NCI-H2081 treated with DMSO at 0.1 percent for 48 hours (cell line): ENCODE measurements around the gene DCLK1.

ENCODE experiments used
- DNase-seq: peaks from one replicate; lab custom pipeline; 2025; lab: John Stamatoyannopoulos, UW

Gene DCLK1

GRCh38 chr13:35747594-35747993 lies 383.6 kb downstream of the DCLK1 start:
- DNase-seq: no peak

GRCh38 chr13:35744566-35745178 lies 386.5 kb downstream of the DCLK1 start:
- no peak for DNase-seq

GRCh38 chr13:35744144-35744543 lies 387.0 kb downstream of the DCLK1 start:
- no peak for DNase-seq

GRCh38 chr13:35743165-35743564 lies 388.0 kb downstream of the DCLK1 start:
- no peak for DNase-seq

- DNase-seq: no peak
Measured at GRCh38 chr13:35741657-35742056, 389.5 kb downstream of the DCLK1 start.

GRCh38 chr13:35736876-35737275 lies 394.3 kb downstream of the DCLK1 start:
- DNase-seq: no peak

GRCh38 chr13:35733827-35734226 lies 397.4 kb downstream of the DCLK1 start:
- no peak for DNase-seq

GRCh38 chr13:35732565-35732964 lies 398.6 kb downstream of the DCLK1 start:
- no peak for DNase-seq

- DNase-seq: no peak
Measured at GRCh38 chr13:35731471-35731870, 399.7 kb downstream of the DCLK1 start.

GRCh38 chr13:35729926-35730627 lies 401.1 kb downstream of the DCLK1 start:
- no peak for DNase-seq

- no peak for DNase-seq
Measured at GRCh38 chr13:35727881-35728280, 403.3 kb downstream of the DCLK1 start.

- DNase-seq: no peak
Measured at GRCh38 chr13:35724446-35724845, 406.7 kb downstream of the DCLK1 start.

- DNase-seq: no peak
Measured at GRCh38 chr13:35723821-35724220, 407.4 kb downstream of the DCLK1 start.

GRCh38 chr13:35723053-35723461 lies 408.1 kb downstream of the DCLK1 start:
- no peak for DNase-seq

- no peak for DNase-seq
Measured at GRCh38 chr13:35722458-35723052, 408.6 kb downstream of the DCLK1 start.

GRCh38 chr13:35720690-35721554 lies 410.3 kb downstream of the DCLK1 start:
- DNase-seq: no peak

- DNase-seq: no peak
Measured at GRCh38 chr13:35720290-35720689, 410.9 kb downstream of the DCLK1 start.
